SJSA1 (cell line): ENCODE data around the gene CCHCR1. TPM values are rescaled to one million over a fixed set of nuclear protein-coding genes. Genes with fewer than 3 reads are reported as not detected.
A peak's percentile ranks its signal among the peaks of the same experiment; 100 is the strongest.

ENCODE experiments used
- DNase-seq, 2 experiments: peaks; one replicate each; pipeline ENCODE4 v3.0.0-alpha.2; 2015 to 2020; ENCODE audit warnings: low spot score in 2 of 2, low read depth in 1 of 2
- H3K27ac ChIP-seq: fragments of 250-450 bp; sonication (Bioruptor Pico); 2 replicates; pipeline ENCODE4 v1.5.1; 2020; ENCODE audit warnings: mild to moderate bottlenecking, moderate library complexity
- H3K27me3 ChIP-seq: fragments of 250-450 bp; sonication (Bioruptor Pico); replicated peaks from 2 replicates; pipeline ENCODE4 v1.5.1; 2020; ENCODE audit warnings: mild to moderate bottlenecking, moderate library complexity
- H3K36me3 ChIP-seq: fragments of 250-450 bp; sonication (Bioruptor Pico); 2 replicates; pipeline ENCODE4 v1.5.1; 2020; ENCODE audit warnings: mild to moderate bottlenecking
- H3K4me1 ChIP-seq: fragments of 250-450 bp; sonication (Bioruptor Pico); replicated peaks from 2 replicates; pipeline ENCODE4 v1.6.1; 2021; ENCODE audit warnings: mild to moderate bottlenecking
- H3K4me3 ChIP-seq: fragments of 250-450 bp; sonication (Bioruptor Pico); 2 replicates; pipeline ENCODE4 v1.5.1; 2020; ENCODE audit warnings: mild to moderate bottlenecking
- H3K9me3 ChIP-seq: fragments of 250-450 bp; sonication (Bioruptor Pico); replicated peaks from 2 replicates; pipeline ENCODE4 v1.5.1; 2020; ENCODE audit warnings: mild to moderate bottlenecking
- total RNA-seq: library from RNA; depleted of rRNA; stranded (reverse); fragments of >200 nt; shearing (Covaris generic); gene quantifications from 2 replicates; pipeline ENCODE4 v1.2.3, GENCODE V29; 2014

CCHCR1 gene
- total RNA-seq, 1 experiment from 2014 or later, result 39.2 TPM

DNA sequence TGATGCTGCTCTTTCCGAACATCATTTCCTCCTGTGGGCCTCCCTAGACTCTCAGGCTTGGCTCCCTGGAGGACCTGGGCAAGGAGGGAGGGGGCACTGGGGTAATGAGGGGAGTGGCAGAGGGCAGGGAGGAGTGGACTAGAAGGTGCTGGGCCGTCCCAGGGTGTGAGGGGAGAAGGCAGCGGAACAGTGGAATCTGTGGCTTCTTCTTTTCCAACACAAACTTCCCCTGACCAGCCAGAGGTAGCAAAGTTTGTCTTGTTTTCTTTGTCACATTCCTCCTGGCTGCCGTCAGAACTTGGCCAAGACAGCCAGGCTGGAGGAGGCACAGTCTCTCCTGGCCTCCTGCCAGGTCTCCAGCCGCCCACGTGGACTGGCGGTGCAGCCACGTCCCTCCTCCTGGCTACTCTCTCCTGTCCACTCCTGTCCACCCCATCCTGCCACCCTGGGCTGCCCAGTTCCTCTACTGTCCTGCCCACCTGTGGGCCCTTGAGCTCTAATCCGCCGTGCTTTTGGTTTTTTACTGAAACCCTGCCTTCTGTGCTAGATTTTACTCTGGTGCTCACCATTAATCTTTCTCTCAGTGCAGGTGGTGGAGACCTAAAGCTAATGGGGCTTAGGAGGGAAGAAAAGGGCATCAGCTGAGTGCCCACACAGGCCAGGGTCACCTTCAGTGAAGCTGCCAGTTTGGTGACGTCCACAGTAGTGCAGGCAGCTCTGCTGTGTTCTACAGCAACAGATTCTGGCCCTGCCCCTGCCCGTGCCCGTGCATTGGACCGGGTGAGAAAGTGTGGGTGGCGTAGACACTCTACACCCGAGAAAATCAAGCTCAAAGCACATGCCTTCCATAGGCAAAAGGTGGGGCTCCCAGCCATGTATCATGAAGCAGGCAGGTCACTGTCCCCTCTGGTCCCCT, 34.6 kb downstream of the CCHCR1 start:
- Histone ChIP-seq H3K27ac (peak overlapping the region; percentile 46), H3K4me3 (no peak overlapping the region)
- peak; percentile 82 to 88 for DNase-seq

GRCh38 chr6:31121131-31121790, 36.3 kb downstream of the CCHCR1 start:
- no peak for DNase-seq

More for the DNA sequence above, 34.6 kb downstream of the CCHCR1 start:
- H3K9me3 ChIP-seq, result no peaks in the 10 kb centered on the region
- no peaks in the 10 kb centered on the region for H3K36me3 ChIP-seq
- H3K27me3 ChIP-seq, result no peaks in the 10 kb centered on the region
- H3K4me1 ChIP-seq, result peaks cover 41% of the 10 kb centered on the region

GRCh38 chr6:31120151-31120915, 37.3 kb downstream of the CCHCR1 start, which contains the start of gene CDSN:
Gene CDSN, minus strand, starts transcription at chr6:31120446. Its CDS starts 27 bp downstream, at chr6:31120419.
- Histone ChIP-seq H3K9me3 (no peaks in the 10 kb centered on the region), H3K27ac (no peak within 1 kb of the TSS), H3K36me3 (no peaks in the 10 kb centered on the region), H3K27me3 (no peaks in the 10 kb centered on the region), H3K4me3 (no peak within 1 kb of the TSS), H3K4me1 (peaks cover 34% of the 10 kb centered on the region)
- no peak for DNase-seq

More at GRCh38 chr6:31121131-31121790, 36.3 kb downstream of the CCHCR1 start:
- H3K9me3 ChIP-seq, result no peaks in the 10 kb centered on the region
- H3K36me3 ChIP-seq, result no peaks in the 10 kb centered on the region
- no peaks in the 10 kb centered on the region for H3K27me3 ChIP-seq
- no peak overlapping the region for H3K27ac ChIP-seq
- H3K4me3 ChIP-seq, result no peak overlapping the region
- H3K4me1 ChIP-seq, result peaks cover 35% of the 10 kb centered on the region

DNA sequence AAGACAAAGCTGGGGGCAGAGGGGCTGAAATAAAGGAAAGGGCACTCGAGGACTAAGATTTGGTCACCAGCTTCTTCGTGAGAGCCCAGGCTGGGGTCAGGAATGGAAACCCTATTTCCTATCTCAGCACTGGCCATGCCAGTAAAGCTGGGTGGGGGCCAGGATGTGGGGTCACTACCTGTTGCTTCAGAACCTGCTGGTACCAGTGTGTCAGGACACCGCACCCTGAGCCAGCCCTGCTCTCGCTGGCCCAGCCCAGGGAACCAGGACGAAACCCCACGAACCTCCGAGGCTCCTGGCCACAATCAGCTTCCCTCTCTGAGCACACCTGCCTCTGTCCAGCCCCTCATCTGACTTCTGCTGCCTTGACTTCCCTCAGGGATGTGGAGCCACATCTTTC, 39.4 kb downstream of the CCHCR1 start:
- H3K4me1 ChIP-seq, result peaks cover 37% of the 10 kb centered on the region
- H3K36me3 ChIP-seq, result no peaks in the 10 kb centered on the region
- H3K4me3 ChIP-seq, result no peak overlapping the region
- DNase-seq, result no peak
- no peaks in the 10 kb centered on the region for H3K9me3 ChIP-seq
- H3K27me3 ChIP-seq, result no peaks in the 10 kb centered on the region
- H3K27ac ChIP-seq, result no peak overlapping the region

GRCh38 chr6:31116661-31117385, 40.8 kb downstream of the CCHCR1 start:
- no peak for DNase-seq
- H3K27me3 ChIP-seq, result no peaks in the 10 kb centered on the region

GRCh38 chr6:31115941-31116560, 41.6 kb downstream of the CCHCR1 start:
- H3K4me1 ChIP-seq, result peaks cover 25% of the 10 kb centered on the region
- no peaks in the 10 kb centered on the region for H3K27me3 ChIP-seq
- H3K27ac ChIP-seq, result no peak overlapping the region
- no peaks in the 10 kb centered on the region for H3K36me3 ChIP-seq
- no peaks in the 10 kb centered on the region for H3K9me3 ChIP-seq
- no peak overlapping the region for H3K4me3 ChIP-seq
- DNase-seq, result no peak

More at GRCh38 chr6:31116661-31117385, 40.8 kb downstream of the CCHCR1 start:
- H3K4me3 ChIP-seq, result no peak overlapping the region
- H3K36me3 ChIP-seq, result no peaks in the 10 kb centered on the region
- H3K27ac ChIP-seq, result no peak overlapping the region
- no peaks in the 10 kb centered on the region for H3K9me3 ChIP-seq
- H3K4me1 ChIP-seq, result peaks cover 25% of the 10 kb centered on the region

DNA sequence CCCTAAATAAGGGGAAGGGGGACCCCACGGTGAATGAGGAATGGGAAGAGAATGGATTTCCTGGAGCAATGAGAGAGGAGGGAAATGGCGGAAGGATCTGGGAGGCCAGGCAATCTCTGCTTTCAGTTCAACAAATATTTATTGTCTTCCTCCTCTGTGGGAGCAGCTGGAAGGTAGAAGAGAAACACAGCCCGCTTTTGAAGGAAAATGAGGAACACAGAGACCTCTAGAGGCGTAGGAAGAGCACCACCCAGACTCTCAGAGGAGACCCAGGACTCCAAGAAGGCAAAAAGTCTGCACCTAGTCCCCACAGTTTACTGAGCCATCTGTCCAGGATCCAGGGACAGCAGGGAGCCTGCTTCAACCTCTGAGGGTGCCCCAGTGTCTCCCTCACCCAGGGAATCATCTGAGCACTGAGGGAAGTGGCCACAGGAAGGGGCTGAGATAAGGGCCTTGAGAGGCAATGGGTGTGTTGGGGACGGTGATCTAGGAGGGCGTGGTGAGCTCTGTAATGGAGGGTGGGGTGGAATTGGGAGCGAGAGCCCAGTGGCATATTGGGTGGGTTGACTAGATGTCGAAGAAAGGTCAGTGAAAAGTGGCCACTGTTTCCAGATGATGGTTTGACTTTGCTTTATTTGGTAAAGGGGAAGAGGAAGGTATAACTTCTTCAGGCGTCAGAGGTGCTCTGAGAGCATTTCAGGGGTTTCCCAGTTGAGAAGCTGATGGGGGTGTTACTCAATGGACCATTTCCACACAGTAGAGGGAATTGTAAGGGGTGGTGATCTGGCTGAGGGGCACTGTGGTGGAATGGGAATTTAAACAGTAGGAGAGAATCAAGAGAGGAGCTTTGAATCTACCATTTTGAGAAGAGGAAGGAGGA, 42.4 kb downstream of the CCHCR1 start:
- peak in 1 of 2 experiments; percentile 59 for DNase-seq
- no peaks in the 10 kb centered on the region for H3K36me3 ChIP-seq
- H3K9me3 ChIP-seq, result no peaks in the 10 kb centered on the region
- H3K27ac ChIP-seq, result peak overlapping the region; percentile 93
- H3K4me1 ChIP-seq, result peaks cover 31% of the 10 kb centered on the region
- no peaks in the 10 kb centered on the region for H3K27me3 ChIP-seq
- H3K4me3 ChIP-seq, result peak overlapping the region; percentile 22

DNA sequence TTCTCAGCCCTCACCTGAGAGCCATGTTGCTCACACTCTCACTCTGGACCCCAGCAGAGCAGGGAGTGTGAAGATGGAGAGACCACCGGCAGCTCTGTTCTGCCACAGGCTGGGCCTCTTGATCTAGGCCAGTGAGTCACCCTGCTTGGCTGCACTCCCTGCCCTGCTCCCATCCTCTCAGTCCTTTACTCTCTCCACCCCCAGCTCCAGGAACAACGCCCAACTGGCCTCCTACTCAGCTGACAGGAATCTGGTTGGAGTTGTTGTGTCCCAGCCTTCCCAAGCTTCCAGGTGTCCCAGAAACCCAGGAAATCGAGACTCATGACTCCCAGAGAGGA, 43.1 kb downstream of the CCHCR1 start, which contains the start of gene PSORS1C1:
Gene PSORS1C1, plus strand, starts transcription at position 260 of the 338 bp plus-strand sequence. CDS start 14,833 bp downstream, outside the sequence.
- no peaks in the 10 kb centered on the region for H3K36me3 ChIP-seq
- H3K9me3 ChIP-seq, result no peaks in the 10 kb centered on the region
- H3K4me1 ChIP-seq, result peaks cover 34% of the 10 kb centered on the region
- peak within 1 kb of the TSS; percentile 93 for H3K27ac ChIP-seq
- DNase-seq, result peak; percentile 90 to 94
- peak within 1 kb of the TSS; percentile 22 for H3K4me3 ChIP-seq
- H3K27me3 ChIP-seq, result no peaks in the 10 kb centered on the region

DNA sequence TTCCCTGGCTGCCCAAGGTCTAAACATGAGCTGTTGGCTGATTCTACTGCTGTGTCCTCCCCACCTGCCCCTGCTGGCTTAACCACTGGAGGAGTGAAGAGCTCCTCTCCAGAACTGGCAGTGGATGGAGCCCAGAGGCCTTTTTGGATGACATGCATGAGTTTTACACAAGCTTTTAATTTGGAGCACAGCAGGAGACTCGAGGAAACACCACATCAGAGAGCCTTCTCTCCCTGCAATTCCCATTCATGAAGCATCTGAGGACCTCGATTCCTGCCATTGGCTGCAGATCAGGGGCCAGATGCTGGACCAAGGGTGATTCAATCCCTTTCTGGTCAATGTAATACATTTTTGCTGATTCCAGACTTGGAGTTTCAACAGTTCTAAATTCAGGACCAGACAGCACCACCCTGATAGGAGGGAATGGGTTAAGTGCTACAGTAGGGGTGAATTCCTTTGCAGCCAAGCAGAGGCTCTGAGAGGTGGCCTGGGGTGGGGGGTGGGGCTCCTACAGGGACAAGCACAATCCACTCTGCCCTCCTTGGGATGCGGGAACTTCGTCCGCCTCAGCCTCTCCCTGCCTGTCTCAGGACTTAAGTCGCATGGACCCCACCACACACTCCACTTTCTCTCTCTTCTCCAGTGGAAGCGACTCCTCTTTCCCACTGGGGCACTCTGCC, 43.6 kb downstream of the CCHCR1 start:
- Histone ChIP-seq H3K27ac (peak overlapping the region; percentile 93), H3K36me3 (no peaks in the 10 kb centered on the region), H3K4me3 (peak overlapping the region; percentile 22; the same call in 1 of the 2 replicates), H3K27me3 (no peaks in the 10 kb centered on the region), H3K9me3 (no peaks in the 10 kb centered on the region), H3K4me1 (peaks cover 34% of the 10 kb centered on the region)
- no peak for DNase-seq

DNA sequence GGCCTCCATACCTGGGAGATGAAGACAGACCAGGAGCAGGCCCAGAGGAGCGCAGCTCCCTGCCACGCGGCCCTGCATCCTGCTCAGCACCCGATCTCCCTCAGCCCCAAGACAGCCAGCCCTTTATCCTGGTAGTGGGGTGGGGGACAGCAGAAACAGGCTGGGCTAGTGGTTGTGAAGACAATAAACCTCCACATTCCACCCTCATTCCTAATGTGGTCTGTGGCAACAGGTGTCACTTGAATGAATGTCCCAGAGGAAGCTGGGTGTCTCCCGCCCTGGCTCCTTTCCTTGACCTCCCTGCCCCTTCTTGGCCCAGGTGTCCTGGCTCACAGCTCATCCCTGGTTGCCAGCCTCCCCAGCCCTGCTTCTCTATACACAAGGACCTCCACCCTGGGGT, 45.1 kb downstream of the CCHCR1 start, which contains the start of gene C6orf15:
Gene C6orf15, minus strand, starts transcription at position 98 of the 400 bp plus-strand sequence. Its CDS starts 20 bp downstream, at position 78.
- Histone ChIP-seq H3K36me3 (no peaks in the 10 kb centered on the region), H3K4me1 (peaks cover 34% of the 10 kb centered on the region), H3K27me3 (no peaks in the 10 kb centered on the region), H3K27ac (no peak within 1 kb of the TSS), H3K9me3 (no peaks in the 10 kb centered on the region), H3K4me3 (no peak within 1 kb of the TSS)
- no peak for DNase-seq

- H3K9me3 ChIP-seq, result no peaks in the 10 kb centered on the region
- DNase-seq, result no peak
- no peak overlapping the region for H3K27ac ChIP-seq
- no peak overlapping the region for H3K4me3 ChIP-seq
- H3K36me3 ChIP-seq, result no peaks in the 10 kb centered on the region
- H3K4me1 ChIP-seq, result peaks cover 34% of the 10 kb centered on the region
- no peaks in the 10 kb centered on the region for H3K27me3 ChIP-seq
Measured at GRCh38 chr6:31111712-31112111, 45.9 kb downstream of the CCHCR1 start.
